GM21381 (cell line): ENCODE measurements around the gene FNDC3A.
"Not testable (repeated sequence)": the region's sequence is repeated elsewhere in the genome, so short reads cannot be mapped to it uniquely, and the experiment has no call there.

Source experiments
- ATAC-seq: cut with Tn5 transposase; IDR thresholded peaks from one replicate; pipeline ENCODE4 v1.9.1; 2021; ENCODE audit warnings: mild to moderate bottlenecking, moderate library complexity; ENCODE audit not compliant: unreplicated experiment

FNDC3A gene

GRCh38 chr13:49125964-49126524, 150.3 kb downstream of the FNDC3A start:
- ATAC-seq: no peak

DNA sequence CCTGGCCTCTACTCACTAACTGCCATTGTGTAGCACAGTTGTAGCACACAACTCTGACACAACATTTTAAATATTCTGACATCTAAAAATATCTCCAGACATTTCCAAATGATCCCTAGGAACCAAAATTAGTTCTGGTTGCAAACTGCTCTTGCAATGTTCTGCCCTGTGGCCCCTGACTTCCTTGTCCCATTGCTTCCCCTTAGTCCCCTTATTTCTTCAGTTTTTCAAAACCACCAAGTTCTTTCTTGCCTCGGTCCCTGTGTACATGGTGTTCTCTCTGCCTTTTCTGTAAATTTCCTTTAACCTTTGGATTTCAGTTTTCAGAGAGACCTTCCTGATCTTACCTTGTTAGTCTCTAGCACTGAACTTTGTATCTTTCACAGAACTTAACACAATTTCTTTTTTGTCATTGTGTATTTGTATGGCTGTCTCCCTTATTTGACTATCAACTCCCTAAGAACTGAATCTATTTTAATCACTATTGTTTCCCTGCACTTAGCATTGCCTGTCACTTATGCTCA, 156.8 kb downstream of the FNDC3A start:
- no peak for ATAC-seq

DNA sequence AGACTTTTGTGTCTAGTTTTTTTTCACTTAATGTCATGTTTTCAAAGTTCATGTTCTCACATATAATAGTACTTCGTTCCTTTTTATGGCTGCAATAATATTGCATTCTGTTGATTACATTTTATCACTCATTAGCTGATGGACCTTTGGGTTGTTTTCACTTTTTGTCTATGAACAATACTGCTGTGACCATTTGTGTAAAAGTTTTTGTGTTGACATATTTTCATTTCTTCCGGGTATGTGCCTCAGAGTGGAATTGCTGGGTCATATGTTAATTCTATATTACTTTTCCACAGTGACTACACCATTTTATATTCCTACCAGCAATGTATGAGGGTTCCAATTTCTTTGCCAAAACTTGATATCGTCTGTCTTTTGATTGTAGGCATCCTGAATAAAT, 158.6 kb downstream of the FNDC3A start:
- no peak for ATAC-seq

- not testable (repeated sequence) for ATAC-seq
Measured at GRCh38 chr13:49137138-49137643, 161.5 kb downstream of the FNDC3A start.

GRCh38 chr13:49140910-49141611, 165.3 kb downstream of the FNDC3A start:
- ATAC-seq: no peak

DNA sequence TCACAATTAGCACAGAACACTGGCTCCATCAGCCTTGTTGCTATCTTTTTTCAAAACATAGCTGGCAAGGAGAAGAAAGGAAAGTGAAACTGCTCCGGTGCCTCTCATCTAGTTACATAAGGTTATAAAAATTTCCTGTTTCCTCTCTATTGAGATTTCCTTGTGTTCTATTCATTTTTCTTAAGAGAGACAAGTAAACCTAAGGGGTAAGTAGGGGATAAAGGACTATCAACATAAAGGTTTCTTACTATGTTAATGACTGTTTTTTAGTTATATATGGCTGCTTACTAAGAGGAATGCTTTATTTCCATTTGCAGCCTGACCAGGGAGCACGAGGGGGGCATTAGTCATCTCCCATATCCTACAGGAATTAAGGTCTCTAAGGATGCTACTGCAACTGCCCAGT, 171.2 kb downstream of the FNDC3A start:
- no peak for ATAC-seq

GRCh38 chr13:49148405-49148804, 172.7 kb downstream of the FNDC3A start:
- ATAC-seq: no peak

GRCh38 chr13:49157955-49158584, 182.4 kb downstream of the FNDC3A start:
- ATAC-seq: not testable (repeated sequence)

- ATAC-seq: not testable (repeated sequence)
Measured at GRCh38 chr13:49163162-49163561, 187.4 kb downstream of the FNDC3A start.

DNA sequence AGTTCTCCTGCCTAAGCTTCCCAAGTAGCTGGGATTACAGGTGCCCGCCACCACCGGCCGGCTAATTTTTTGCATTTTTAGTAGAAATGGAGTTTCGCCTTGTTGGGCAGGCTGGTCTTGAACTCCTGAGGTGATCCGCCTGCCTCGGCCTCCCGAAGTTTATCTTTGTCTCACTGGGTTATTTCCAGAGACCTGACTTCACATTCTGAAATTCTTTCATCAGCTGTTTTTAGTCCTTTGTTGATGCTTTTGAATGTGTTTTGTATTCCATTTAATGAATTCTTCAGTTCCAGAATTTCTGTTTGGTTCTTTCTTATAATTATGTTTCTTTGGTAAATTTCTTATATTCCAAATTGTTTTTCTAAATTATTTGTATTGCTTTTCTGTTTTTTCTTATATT, 189.0 kb downstream of the FNDC3A start:
- no peak for ATAC-seq

DNA sequence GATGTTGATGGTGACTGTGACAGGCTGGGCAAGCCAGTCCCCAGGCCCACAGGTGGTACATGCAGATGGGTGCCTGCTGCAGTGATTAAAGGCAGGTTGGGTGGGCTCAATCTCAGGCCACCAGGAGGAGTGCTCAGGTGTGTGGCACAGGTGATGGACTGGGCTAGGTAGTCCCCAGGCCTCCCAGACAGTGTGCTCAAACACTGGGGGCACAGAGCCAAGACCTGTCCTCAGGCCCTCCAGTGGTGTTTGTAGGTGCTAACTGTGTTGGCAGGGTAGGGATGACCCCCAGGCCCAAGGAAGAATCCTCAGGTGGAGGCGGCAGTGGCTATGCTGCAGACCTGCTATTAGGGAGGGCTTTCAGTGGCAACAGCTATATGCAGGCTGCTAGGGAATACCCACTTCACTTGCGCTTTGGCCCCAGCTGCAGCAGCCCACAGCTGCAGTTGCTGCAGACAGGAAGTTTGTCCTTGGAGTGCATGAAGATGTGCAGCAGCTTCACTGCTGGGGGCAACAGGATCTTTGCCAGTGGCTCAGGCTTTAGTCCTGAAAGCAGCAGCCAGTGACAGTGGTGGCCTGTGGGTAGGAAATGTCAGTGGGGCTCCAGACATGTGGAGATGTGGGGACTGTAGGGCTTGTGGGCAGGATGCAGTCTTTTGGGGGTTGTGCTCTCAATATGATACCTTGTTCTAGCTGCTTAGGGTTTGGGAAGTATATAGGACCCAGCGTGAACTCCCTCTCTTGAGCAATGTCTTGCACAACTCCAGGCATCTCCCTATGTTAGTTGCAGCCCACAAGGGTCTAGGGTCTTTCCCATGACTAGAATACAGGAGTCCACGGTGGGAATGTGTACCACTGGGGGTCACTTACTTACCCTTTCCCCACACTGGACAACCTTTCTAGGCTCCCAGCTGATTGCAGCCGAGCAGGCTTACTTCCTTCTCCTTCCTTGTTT, 190.4 kb downstream of the FNDC3A start:
- no peak for ATAC-seq

DNA sequence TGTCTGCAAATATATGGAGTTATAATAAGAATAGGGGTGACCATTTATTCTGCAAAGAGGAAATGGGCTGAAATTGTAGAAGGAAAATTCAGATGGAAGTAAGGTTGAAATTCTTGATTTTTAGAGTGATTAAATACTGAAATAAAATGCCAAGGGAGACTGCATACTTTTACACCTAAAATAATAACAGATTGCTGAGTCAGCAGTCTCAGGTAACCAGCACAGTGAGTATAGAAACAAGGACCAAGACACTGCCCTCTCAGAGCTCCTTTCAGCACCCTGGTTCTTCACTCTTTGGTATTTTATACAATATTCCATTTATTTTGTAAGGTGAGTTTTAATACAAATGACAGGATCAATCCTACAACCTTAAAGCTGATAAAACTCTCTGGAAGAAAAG, 195.6 kb downstream of the FNDC3A start:
- no peak for ATAC-seq

DNA sequence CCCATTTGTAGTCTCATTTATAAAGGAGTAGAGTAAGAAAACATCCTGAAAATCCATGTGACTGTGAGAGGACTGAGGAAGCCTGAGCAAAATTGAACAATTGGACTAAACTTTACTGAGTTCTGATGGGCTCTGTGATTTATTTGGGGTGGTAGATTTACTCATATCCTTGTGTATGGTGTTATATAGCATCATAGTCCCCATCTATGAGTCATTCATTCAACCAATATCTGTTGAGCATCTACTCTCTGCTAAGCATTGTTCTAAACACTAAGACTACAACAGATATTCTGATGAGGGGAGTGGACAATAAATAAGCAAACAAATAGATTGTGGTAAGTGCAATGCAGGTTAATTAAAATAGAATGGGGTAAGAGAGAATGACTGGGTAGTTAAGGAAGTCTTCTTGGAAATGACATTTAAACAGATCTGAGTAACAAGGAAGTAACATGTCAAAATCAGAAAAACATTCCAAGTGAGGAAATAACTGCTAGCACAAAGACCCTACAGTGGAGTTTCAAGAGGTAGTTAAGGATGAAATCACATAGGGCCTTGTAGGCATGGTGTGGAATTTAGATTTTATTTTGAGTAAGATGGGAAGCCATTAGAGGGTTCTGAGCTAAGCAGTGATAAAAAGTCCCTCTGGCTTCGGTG, 208.1 kb downstream of the FNDC3A start:
- ATAC-seq: no peak

- no peak for ATAC-seq
Measured at GRCh38 chr13:49184621-49185020, 208.9 kb downstream of the FNDC3A start.

DNA sequence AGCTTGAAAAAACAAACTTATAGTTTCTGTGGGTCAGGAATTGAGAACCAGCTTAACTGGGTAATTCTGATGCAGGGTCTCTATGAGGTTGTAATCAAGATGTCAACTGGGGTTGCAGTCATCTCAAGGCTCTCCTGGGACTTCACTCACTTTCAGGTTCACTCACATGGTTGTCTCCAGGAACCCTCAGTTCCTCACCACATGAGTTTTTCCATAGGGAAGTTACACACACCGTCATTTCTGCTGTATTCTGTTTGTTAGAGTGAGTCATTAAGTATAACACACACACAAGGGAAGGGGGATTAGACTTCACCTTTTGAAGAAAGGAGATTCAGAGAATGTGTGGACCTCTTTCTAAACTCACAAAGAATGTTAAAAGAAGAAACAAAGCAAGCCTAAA, 209.6 kb downstream of the FNDC3A start:
- no peak for ATAC-seq

- ATAC-seq: no peak
Measured at GRCh38 chr13:49190901-49191300, 215.2 kb downstream of the FNDC3A start.

DNA sequence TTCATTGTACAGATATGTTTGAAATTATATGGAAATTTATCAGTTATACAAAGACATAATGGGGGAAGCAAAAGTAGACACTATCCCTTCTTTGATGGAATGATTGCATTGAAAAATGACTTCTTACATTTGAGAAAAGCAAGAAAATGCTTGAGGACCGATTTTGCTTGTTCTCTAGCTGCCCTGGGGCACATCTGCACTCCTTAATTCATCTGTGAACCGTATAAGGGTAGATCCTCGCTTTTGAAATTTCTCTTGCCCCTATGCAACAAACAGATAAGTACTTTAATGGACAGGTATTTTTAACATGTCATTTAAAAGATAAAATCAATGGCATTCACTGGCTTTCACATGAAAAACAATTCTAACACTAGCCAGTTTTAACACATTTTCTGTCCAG, 230.9 kb downstream of the FNDC3A start:
- no peak for ATAC-seq

GRCh38 chr13:49208619-49209018, 232.9 kb downstream of the FNDC3A start:
- no peak for ATAC-seq

DNA sequence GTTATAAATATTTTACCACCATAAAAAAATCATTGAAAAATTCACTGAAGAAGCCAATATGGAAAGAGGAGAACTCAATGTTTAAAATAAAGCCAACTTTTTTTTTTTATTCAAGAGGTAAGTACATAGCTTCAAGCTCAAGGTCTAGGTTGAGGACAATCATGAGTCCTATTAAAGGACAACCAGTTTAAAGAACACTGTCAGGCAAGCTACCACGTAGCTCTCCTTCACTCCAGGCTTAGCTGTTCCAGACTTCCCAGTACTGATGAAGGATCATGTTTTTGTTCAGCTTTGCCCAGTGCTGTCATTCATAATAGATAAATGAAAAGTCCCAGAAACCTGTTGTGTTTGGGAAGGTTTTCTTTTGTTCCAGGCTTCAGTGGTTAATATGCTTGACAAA, 234.4 kb downstream of the FNDC3A start:
- no peak for ATAC-seq

DNA sequence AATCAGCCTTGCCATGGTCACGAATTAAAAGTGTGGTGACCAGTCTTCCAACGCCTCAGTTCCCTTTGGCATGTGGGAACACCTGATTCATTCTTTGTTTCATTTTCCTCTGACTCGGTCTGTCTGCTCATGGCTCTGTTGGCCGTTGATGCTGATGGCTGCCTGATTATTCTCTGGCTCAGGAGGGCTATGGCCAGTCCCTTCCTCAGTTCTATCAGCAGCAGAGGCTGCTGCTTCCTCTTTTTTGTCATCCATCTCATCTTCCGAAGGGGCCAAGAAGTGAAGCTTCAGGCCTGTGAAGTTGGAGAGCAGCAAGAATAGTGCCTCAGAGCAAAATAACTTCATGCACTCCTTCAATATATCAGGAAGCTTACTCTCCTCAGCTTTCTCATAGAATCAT, 235.0 kb downstream of the FNDC3A start:
- ATAC-seq: no peak
